SH-SY5Y (cell line): ENCODE results near the gene WDR43.

ENCODE experiments used
- GATA2 ChIP-seq: IDR thresholded peaks from 2 replicates; pipeline ENCODE4 v1.6.1; 2011; ENCODE audit warnings: mild to moderate bottlenecking, low read depth, low read length
- GATA3 ChIP-seq: IDR thresholded peaks from 2 replicates; pipeline ENCODE4 v1.6.1; 2011; ENCODE audit warnings: low read depth, mild to moderate bottlenecking, low read length, moderate library complexity

- no peak for TF ChIP-seq GATA3
- no peak for TF ChIP-seq GATA2
Measured at GRCh38 chr2:28896906-28897305, 2.4 kb downstream of the WDR43 start.
